HEK293 (cell line): Measurements from ENCODE around the gene CYBRD1.

ENCODE experiments used
- CTCF ChIA-PET: fragments of 350-600 bp; formaldehyde crosslinking; extraction: SDS; loops from one replicate; lab custom pipeline; 2021; ENCODE audit warnings: antibody characterized with exemption; lab: Yijun Ruan, JAX
- POLR2A ChIA-PET: fragments of 300-600 bp; formaldehyde crosslinking; extraction: SDS; loops from one replicate; lab custom pipeline; 2020; ENCODE audit warnings: antibody characterized with exemption, inconsistent platforms; lab: Yijun Ruan, JAX
- H3K27ac ChIP-seq: fragments of 200-500 bp; sonication (Bioruptor generic); 2 replicates; pipeline ENCODE4 v1.5.1; 2014; ENCODE audit warnings: low read depth, low read length, control low read depth, inconsistent platforms; ENCODE audit errors: extremely low read depth
- H3K36me3 ChIP-seq, 2 experiments: fragments of 200-500 bp in 1 of 2; sonication (Bioruptor generic) in 1 of 2; 1 replicate in 1 of 2; 2 replicates in 1 of 2; pipeline ENCODE4 v1.5.1; 2014 to 2017; ENCODE audit warnings: inconsistent platforms in 2 of 2, low read length in 2 of 2; ENCODE audit not compliant: control insufficient read depth in 2 of 2, insufficient read depth in 1 of 2
- H3K4me1 ChIP-seq: fragments of 200-500 bp; sonication (Bioruptor generic); 2 replicates; pipeline ENCODE4 v1.5.1; 2014; ENCODE audit warnings: mild to moderate bottlenecking, low read length, inconsistent platforms; ENCODE audit not compliant: control insufficient read depth, insufficient read depth
- H3K4me3 ChIP-seq: 2 replicates; pipeline ENCODE4 v1.5.1; 2011; ENCODE audit warnings: low read depth, mild to moderate bottlenecking, control low read depth, low read length, moderate library complexity
- H3K9me3 ChIP-seq: fragments of 200-500 bp; sonication (Bioruptor generic); 2 replicates; pipeline ENCODE4 v1.5.1; 2014; ENCODE audit warnings: low read depth, low read length, inconsistent platforms; ENCODE audit not compliant: control insufficient read depth, insufficient read depth
- PRDM4 ChIP-seq: fragments of 450-650 bp; formaldehyde crosslinking; IDR thresholded peaks from 2 replicates; pipeline ENCODE4 v1.5.1; 2017; ENCODE audit warnings: missing biosample characterization, missing genetic modification characterization
- ZNF221 ChIP-seq: fragments of 450-650 bp; formaldehyde crosslinking; IDR thresholded peaks from 2 replicates; pipeline ENCODE4 v1.5.1; 2017; ENCODE audit warnings: missing biosample characterization, missing genetic modification characterization, borderline replicate concordance
- ZNF473 ChIP-seq: fragments of 450-650 bp; formaldehyde crosslinking; IDR thresholded peaks from 2 replicates; pipeline ENCODE4 v1.5.1; 2017; ENCODE audit warnings: missing biosample characterization, missing genetic modification characterization
- ZNF510 ChIP-seq: fragments of 450-650 bp; formaldehyde crosslinking; IDR thresholded peaks from 2 replicates; pipeline ENCODE4 v1.5.1; 2018; ENCODE audit warnings: mild to moderate bottlenecking, missing genetic modification characterization, missing biosample characterization; ENCODE audit not compliant: insufficient replicate concordance
- ZNF513 ChIP-seq: fragments of 450-650 bp; IDR thresholded peaks from 2 replicates; pipeline ENCODE4 v1.5.1; 2018; ENCODE audit warnings: missing biosample characterization, missing genetic modification characterization
- ZNF692 ChIP-seq: fragments of 450-650 bp; formaldehyde crosslinking; IDR thresholded peaks from 2 replicates; pipeline ENCODE4 v1.5.1; 2016; ENCODE audit warnings: missing biosample characterization, missing genetic modification characterization

Gene CYBRD1

DNA sequence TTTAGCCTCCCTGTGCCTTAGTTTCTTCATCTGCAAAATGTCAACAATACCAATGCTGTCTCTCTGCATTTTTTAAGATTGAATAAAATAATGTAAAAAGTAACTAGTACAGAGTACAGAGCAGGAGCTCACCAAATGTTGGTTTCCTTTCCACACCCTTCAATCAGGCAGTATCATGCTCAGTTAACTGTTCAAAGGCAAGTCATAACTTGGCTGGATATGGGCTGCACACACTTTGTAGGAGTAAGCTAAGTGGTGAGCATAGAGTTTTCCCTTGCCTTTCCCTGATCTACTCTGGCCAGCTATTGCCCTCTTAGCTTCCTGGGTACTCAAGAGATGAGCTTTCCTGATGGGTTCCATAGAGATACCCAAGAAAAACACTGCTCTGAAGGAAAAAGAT lies 77.9 kb downstream of the CYBRD1 start:
- TF ChIP-seq PRDM4 (tag by site-specific recombination), result no peak
- no peak for TF ChIP-seq ZNF510 (tag by site-specific recombination)
- H3K27ac ChIP-seq, result no peak overlapping the region
- no peak overlapping the region for H3K4me3 ChIP-seq
- no peaks in the 10 kb centered on the region for H3K36me3 ChIP-seq
- POLR2A ChIA-PET, result no interaction called here
- CTCF ChIA-PET, result interaction anchor here (0.6 to 4.0 kb wide), 11 partner anchors 11 to 875 kb away, joined by 3 to 31 read pairs (median 4); partner anchors contain the start of gene DLX2
- H3K9me3 ChIP-seq, result no peaks in the 10 kb centered on the region
- H3K4me1 ChIP-seq, result no peaks in the 10 kb centered on the region

GRCh38 chr2:171602352-171602751 lies 80.1 kb downstream of the CYBRD1 start:
- Histone ChIP-seq H3K4me3 (no peak overlapping the region), H3K4me1 (no peaks in the 10 kb centered on the region), H3K36me3 (no peaks in the 10 kb centered on the region), H3K9me3 (no peaks in the 10 kb centered on the region), H3K27ac (no peak overlapping the region)
- CTCF ChIA-PET, result interaction anchor here (1.0 kb wide), 1 partner anchor 102 kb away, joined by 3 read pairs; no protein-coding TSS in a partner anchor
- TF ChIP-seq ZNF692 (tag by site-specific recombination) (no peak), ZNF473 (tag by site-specific recombination) (no peak), ZNF513 (tag by site-specific recombination) (no peak), ZNF221 (tag by site-specific recombination) (no peak)
- POLR2A ChIA-PET, result no interaction called here
